Activated CD4-positive, alpha-beta T cell treated with anti-CD3 and anti-CD28 coated beads, Interleukin-2, amount 10 ng/mL, durations not matched to agents 24 days and 14 days (primary cell): ENCODE data around the gene DPF3. TPM values are rescaled to one million over a fixed set of nuclear protein-coding genes. Genes with fewer than 3 reads are reported as not detected.

ENCODE experiments used
- DNase-seq: peaks from one replicate; pipeline ENCODE4 v3.0.0; 2022
- H3K27ac Mint-ChIP-seq: one replicate; pipeline ENCODE4 v1.8.0; 2022; ENCODE audit warnings: mild to moderate bottlenecking, mixed read lengths
- H3K27me3 Mint-ChIP-seq: one replicate; pipeline ENCODE4 v1.8.0; 2022; ENCODE audit warnings: mixed read lengths
- H3K36me3 Mint-ChIP-seq: one replicate; pipeline ENCODE4 v1.8.0; 2022; ENCODE audit warnings: low read depth, mild to moderate bottlenecking, mixed read lengths
- H3K4me1 Mint-ChIP-seq: one replicate; pipeline ENCODE4 v1.8.0; 2021; ENCODE audit warnings: mixed read lengths
- H3K4me3 Mint-ChIP-seq: one replicate; pipeline ENCODE4 v1.8.0; 2022; ENCODE audit warnings: mild to moderate bottlenecking, moderate library complexity, mixed read lengths
- H3K9me3 Mint-ChIP-seq: one replicate; pipeline ENCODE4 v1.8.0; 2021; ENCODE audit warnings: mixed read lengths
- intact Hi-C: fragments of 100-400 bp; cut with micrococcal nuclease; formaldehyde crosslinking; loops from one replicate; pipeline ENCODE4 v1.15.1; 2023
- total RNA-seq: library from RNA; stranded (reverse); gene quantifications from 2 replicates; pipeline ENCODE4 v1.2.3, GENCODE V29; 2022

The DPF3 gene
- total RNA-seq, 1 donor from 2014 or later = 2.8 TPM

DNA sequence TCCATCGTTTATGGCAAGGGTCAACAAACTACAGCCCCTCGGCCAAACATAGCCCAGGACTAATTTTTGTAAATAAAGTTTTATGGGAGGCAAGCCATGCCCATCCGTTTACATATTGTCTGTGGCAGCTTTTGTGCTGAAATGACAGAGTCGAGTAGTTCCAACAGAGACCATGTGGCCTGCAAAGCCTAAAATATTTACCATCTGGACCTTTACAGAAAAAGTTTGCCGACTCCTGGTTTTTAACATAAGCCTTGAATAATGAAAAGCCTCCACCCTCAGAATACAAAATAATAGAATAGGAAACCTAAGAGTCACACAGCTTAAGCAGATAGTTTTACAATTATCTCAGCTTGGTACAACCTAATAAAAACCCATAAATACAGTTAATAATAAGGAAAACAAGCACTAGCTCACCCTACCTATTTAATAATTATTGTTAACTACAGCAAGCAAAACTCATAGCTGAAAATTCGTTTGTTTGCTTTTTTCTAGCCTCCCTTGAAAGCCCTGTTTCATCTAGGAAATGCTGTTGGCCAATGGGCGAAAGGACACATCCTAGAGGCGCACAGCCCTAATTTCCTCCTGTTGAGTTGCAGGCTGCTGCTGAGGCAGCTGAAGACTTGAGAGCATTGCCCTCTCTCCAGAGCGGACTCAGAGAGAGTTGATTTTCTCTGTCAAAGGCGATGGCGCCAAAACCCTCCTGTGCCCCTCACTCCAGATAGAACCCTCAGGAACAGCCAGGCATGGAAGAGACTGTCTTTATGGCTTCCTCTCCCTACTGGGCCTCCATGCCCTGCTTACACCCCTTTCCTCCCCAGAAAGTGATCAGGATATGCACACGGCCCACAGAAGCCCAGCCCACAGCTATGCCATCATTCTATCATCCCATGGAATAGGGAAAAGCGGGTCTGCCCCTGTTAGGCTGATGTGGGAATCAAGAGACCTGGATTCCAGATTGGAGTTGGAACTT is 107.2 kb downstream of the DPF3 start:
- peaks cover 2% of the 10 kb centered on the region for H3K27me3 Mint-ChIP-seq
- intact Hi-C loops = no loop called here
- no peaks in the 10 kb centered on the region for H3K36me3 Mint-ChIP-seq
- no peaks in the 10 kb centered on the region for H3K9me3 Mint-ChIP-seq
- DNase-seq = no peak
- peaks cover 8% of the 10 kb centered on the region for H3K4me1 Mint-ChIP-seq
- H3K27ac Mint-ChIP-seq = no peak overlapping the region
- no peak overlapping the region for H3K4me3 Mint-ChIP-seq

DNA sequence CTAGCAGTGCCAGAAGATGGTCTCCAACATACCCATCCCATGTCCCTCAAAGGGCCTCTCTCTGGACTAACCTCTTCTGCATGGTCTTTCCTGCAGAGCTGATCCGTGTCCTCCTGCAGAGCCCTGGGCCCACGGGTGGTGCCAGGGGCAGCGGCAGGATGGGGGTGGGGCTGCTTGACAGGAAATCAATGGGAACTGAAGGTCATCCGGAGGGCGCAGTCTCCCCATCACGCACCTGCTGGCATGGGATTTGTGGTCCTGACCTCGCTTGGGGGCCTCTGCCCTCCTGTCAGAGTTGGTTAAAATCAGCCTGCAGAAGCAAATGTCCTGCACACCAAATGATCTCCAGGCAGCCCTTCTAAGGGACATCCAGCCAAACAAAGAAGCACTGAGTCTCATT is 110.2 kb downstream of the DPF3 start:
- intact Hi-C loops = no loop called here
- DNase-seq = peak; percentile 39
- no peaks in the 10 kb centered on the region for H3K36me3 Mint-ChIP-seq
- peaks cover 2% of the 10 kb centered on the region for H3K27me3 Mint-ChIP-seq
- H3K4me3 Mint-ChIP-seq = no peak overlapping the region
- peaks cover 3% of the 10 kb centered on the region for H3K4me1 Mint-ChIP-seq
- H3K9me3 Mint-ChIP-seq = no peaks in the 10 kb centered on the region
- H3K27ac Mint-ChIP-seq = no peak overlapping the region

DNA sequence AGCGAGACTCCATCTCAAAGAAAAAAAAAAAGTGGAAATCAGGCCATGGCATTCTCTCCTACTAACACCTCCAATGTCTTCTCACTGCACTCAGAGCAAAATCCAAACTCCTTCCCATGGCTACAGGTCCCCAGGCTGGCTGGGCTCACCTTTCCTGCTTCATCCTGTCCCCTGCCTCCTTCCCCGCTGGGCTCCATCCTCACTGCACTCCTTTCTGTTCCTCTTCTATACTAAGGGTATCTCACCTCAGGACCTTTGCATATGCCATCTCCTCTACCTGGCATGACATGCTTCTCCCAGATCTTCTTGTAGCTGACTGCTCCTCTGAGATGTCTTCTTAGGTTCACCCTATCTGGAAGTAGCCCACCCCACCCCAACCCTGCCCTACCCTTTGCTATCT is 111.1 kb downstream of the DPF3 start:
- Mint-ChIP-seq H3K27me3 (peaks cover 2% of the 10 kb centered on the region), H3K27ac (no peak overlapping the region), H3K4me1 (no peaks in the 10 kb centered on the region), H3K9me3 (peaks cover 2% of the 10 kb centered on the region), H3K4me3 (no peak overlapping the region), H3K36me3 (no peaks in the 10 kb centered on the region)
- intact Hi-C loops = no loop called here
- DNase-seq = no peak

DNA sequence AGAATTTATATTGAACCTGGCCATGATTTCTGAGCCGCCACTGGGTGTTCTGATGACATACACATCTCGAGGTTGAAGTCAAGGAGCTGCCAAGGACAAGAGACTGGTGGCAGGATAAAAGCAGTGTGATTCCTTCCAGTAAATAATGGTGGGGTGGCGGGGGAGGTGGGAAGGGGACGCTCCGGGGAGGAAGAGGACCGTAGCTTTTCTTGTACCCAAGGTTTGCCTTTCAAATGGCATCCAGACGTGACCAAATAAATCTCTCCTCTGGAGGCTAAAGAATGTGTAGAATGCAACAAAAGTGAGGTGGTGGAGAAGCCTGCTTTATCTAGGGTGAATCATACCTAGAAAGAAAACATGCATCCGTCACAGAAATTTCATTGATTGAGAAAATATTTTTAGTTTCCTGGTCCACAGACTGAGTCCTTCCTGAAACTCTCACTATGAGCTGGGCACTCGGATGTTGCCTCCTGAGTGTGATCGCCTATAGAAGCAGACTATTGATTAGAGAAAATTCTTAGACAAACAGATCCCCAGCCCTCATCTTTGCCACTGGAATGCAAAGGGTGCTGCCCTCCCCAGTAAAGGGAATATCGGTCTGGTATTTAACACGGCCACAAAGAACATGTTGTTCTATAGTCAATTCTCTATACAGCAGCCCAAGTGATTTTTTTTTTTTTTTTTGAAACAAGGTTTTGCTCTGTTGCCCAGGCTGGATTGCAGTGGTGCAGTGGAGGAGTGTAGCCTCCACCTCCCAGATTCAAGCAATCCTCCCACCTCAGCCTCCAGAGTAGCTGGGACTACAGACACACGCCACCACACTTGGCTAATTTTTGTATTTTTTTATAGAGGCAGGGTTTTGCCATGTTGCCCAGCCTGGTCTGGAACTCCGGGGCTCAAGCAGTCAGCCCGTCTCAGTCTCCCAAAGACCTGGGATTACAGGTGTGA is 112.1 kb downstream of the DPF3 start:
- DNase-seq = peak; percentile 31
- Mint-ChIP-seq H3K9me3 (peaks cover 8% of the 10 kb centered on the region), H3K4me3 (no peak overlapping the region), H3K36me3 (no peaks in the 10 kb centered on the region), H3K27me3 (peaks cover 2% of the 10 kb centered on the region), H3K4me1 (peaks cover 4% of the 10 kb centered on the region), H3K27ac (no peak overlapping the region)
- intact Hi-C loops = no loop called here

DNA sequence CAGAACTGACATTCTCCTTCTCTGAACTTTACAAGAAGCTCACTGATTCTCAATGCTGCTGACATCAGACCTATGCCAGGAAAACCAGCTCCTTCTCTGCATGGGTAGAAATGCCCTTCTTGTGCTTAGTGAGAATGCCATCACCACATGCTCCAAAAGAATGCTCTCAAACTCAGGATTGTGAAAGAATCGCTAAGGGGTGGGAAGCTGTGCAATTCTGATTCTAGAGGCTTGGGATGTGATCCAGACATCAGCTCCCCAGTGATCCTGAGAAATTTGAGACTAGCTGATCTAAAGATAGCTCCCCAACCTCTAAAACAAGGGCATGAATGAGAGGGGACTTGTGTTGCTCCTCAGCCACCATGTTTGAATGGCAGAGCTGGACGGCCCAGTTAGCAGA is 113.2 kb downstream of the DPF3 start:
- H3K4me3 Mint-ChIP-seq = no peak overlapping the region
- no peaks in the 10 kb centered on the region for H3K36me3 Mint-ChIP-seq
- no peak overlapping the region for H3K27ac Mint-ChIP-seq
- H3K9me3 Mint-ChIP-seq = peaks cover 8% of the 10 kb centered on the region
- no peak for DNase-seq
- peaks cover 5% of the 10 kb centered on the region for H3K4me1 Mint-ChIP-seq
- peaks cover 2% of the 10 kb centered on the region for H3K27me3 Mint-ChIP-seq
- intact Hi-C loops = no loop called here

DNA sequence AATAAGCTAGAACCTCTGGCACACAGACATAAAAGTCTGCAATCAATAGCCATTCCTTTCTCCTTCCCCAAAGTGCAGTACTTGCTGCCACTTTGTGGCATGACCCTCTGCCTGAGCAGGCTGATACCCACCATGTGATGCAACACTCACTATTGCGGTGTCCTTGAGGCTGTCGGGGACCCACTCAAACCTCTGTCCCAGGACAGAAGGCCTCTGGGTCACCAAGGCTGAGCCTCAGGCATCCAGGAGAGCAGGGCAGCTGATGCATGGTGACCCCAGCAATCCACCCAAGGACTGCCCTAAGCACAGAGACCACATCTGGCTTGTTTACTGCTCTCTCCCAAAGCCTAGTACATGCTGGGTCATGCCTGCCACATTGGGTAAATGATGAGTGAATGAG is 114.2 kb downstream of the DPF3 start:
- peak; percentile 32 for DNase-seq
- H3K9me3 Mint-ChIP-seq = peaks cover 8% of the 10 kb centered on the region
- no peak overlapping the region for H3K4me3 Mint-ChIP-seq
- peaks cover 5% of the 10 kb centered on the region for H3K4me1 Mint-ChIP-seq
- no peak overlapping the region for H3K27ac Mint-ChIP-seq
- intact Hi-C loops = no loop called here
- H3K27me3 Mint-ChIP-seq = peaks cover 2% of the 10 kb centered on the region
- no peaks in the 10 kb centered on the region for H3K36me3 Mint-ChIP-seq

DNA sequence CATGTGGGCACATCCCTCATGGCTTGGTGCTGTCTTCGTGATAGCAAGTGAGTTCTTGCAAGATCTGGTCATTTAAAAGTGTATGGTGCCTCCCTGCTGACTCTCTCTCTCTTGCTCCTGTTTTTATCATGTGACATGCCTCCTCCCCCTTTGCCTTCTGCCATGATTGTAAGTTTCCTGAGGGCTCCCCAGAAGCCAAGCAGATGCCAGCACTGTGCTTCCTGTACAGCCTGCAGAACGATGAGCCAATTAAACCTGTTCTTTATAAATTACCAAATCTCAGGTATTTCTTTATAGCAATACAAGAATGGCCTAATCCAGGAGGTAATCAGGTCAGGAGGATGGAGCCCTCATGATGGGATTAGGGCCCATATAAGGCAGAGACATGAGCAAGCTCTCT is 116.3 kb downstream of the DPF3 start:
- intact Hi-C loops = no loop called here
- no peak overlapping the region for H3K4me3 Mint-ChIP-seq
- peaks cover 3% of the 10 kb centered on the region for H3K27me3 Mint-ChIP-seq
- peaks cover 2% of the 10 kb centered on the region for H3K36me3 Mint-ChIP-seq
- peak; percentile 17 for DNase-seq
- peaks cover 8% of the 10 kb centered on the region for H3K9me3 Mint-ChIP-seq
- no peak overlapping the region for H3K27ac Mint-ChIP-seq
- H3K4me1 Mint-ChIP-seq = peaks cover 5% of the 10 kb centered on the region

DNA sequence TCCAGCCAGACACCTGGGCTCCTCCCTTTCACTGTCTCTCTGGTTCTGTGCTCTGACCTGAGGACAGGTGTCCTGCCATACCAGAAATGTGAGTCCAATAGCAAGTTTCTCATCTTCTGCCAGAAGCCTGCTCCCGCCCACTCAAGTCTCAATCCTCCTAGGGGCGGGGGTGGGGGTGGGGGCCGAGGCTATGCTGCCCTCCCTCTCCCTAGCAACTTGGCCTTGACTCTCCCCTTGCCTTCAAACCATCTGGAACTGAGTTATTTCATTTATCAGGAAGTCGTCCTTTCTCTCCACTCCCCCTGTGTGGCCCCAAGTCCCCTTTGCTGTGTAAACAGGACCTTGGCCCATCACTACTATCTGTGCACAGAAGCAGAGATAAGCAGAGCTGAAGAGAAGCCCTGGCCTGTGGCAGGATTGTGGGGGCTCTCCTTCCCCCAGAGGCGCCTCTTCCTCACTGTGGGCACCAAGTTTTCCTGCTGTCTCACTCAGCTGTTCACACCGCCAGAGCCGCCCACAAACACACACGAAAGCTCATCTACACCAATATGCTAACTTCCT is 117.1 kb downstream of the DPF3 start:
- peaks cover 5% of the 10 kb centered on the region for H3K4me1 Mint-ChIP-seq
- no peak overlapping the region for H3K4me3 Mint-ChIP-seq
- H3K36me3 Mint-ChIP-seq = peaks cover 2% of the 10 kb centered on the region
- peak overlapping the region; percentile 15 for H3K27ac Mint-ChIP-seq
- DNase-seq = peak; percentile 46
- intact Hi-C loops = no loop called here
- peaks cover 8% of the 10 kb centered on the region for H3K9me3 Mint-ChIP-seq
- peaks cover 3% of the 10 kb centered on the region for H3K27me3 Mint-ChIP-seq

DNA sequence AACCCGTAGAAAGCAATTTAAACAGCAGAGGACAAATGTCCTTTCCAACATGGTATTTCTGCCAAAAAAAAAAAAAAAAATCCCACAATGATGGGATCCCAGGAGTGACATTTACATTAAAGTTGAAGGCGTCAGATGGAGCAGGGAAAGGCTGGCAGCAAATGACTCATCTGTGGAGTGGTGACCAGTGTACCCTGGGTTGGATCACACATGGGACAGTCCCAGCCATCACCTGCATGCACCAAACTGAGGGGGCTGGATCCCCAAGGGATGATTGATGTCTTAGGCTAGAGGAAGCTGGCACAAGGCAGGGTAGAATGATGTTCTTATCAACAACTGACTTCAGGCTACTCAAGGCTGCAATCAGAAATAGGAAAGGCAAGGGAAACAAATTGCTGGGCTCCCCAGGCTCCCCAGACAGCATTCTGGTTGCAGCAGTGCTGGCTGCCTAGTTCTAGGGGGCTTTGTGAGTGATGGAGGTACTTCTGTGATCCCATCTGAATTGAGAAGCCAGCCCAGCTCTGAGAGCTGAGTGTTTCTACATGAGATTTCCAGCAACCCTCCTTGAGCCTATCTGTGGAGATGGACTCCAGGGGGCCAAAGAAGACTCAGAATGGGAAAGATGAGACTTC is 117.9 kb downstream of the DPF3 start:
- Mint-ChIP-seq H3K27me3 (peaks cover 3% of the 10 kb centered on the region), H3K36me3 (peaks cover 2% of the 10 kb centered on the region), H3K9me3 (peaks cover 8% of the 10 kb centered on the region), H3K27ac (no peak overlapping the region), H3K4me3 (no peak overlapping the region), H3K4me1 (peaks cover 5% of the 10 kb centered on the region)
- DNase-seq = peak; percentile 47
- intact Hi-C loops = no loop called here

DNA sequence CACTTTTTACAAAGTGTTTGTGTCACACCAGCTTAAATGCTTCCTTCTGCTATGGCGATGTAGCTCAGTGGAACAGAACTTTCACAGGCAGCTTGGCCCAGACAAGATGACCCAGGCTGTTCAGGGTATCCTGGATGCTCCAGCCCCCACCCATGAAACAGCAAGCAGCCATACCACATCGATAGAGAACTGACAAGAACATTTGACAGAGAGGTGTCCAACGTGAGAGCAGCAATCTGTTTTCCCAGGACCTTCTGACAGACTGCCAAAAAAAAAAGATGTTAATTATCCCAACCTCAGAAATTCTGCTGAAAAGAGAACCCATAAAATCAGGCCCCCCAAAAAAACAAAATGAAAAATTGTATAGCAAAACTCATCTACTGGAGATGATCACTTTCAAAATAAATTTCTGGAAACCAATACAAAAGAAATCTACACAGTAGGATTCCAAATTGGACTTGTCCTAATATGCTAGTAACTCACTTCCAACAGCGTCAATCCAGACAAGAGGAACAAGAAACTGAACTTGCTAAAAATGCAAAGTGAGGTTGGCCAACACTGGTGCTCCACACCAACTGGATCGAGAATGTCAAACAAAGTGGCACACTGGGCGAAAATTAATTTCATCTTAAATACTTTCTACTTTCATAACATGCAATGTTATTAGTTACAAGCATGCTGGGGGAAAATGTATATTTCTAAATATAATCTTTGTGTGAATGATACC is 118.8 kb downstream of the DPF3 start:
- peaks cover 5% of the 10 kb centered on the region for H3K4me1 Mint-ChIP-seq
- no peak overlapping the region for H3K27ac Mint-ChIP-seq
- peaks cover 8% of the 10 kb centered on the region for H3K9me3 Mint-ChIP-seq
- H3K36me3 Mint-ChIP-seq = peaks cover 2% of the 10 kb centered on the region
- intact Hi-C loops = no loop called here
- peaks cover 4% of the 10 kb centered on the region for H3K27me3 Mint-ChIP-seq
- DNase-seq = peak; percentile 34
- H3K4me3 Mint-ChIP-seq = no peak overlapping the region

DNA sequence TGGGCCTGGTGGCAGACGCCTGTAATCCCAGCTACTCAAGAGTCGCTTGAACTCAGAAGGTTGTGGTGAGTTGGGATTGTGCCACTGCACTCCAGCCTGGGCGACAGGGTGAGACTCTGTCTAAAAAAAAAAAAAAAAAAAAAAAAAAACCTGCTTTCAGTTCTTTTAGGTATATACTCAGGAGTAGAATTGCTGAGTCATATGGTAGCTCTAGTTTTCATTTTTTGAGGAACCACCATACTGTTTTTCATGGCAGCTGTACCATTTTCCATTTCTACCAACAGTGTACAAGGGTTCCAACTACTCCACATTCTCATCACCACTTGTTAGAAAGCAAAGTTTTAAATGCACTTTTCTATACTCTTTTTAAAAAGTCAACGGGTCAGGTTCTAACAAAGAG is 119.8 kb downstream of the DPF3 start:
- Mint-ChIP-seq H3K27ac (no peak overlapping the region), H3K4me3 (no peak overlapping the region), H3K27me3 (peaks cover 4% of the 10 kb centered on the region), H3K9me3 (peaks cover 8% of the 10 kb centered on the region), H3K4me1 (peaks cover 5% of the 10 kb centered on the region), H3K36me3 (peaks cover 2% of the 10 kb centered on the region)
- DNase-seq = no peak
- intact Hi-C loops = no loop called here

DNA sequence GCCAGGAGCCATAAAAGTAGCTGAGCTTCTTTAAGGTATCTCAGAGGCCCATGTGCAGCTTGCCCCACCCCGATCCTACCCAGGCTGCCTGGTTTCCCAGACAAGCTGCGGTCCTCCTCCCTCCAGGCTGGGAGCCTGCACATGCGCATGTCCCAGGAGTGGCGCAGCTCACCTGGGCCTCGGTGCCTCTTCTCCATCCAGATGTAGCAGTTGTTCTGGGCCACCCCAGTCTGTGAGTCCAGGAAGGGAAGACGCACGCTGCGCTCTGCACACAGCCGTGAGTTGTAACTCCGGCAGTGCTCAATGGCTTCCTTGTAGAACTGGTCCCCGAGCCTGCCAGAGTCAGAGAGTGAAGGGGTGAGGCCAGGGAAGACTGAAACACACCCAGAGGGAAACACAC is 122.3 kb downstream of the DPF3 start:
- DNase-seq = peak; percentile 39
- intact Hi-C loops = no loop called here
- Mint-ChIP-seq H3K4me3 (no peak overlapping the region), H3K27ac (no peak overlapping the region), H3K27me3 (peaks cover 4% of the 10 kb centered on the region), H3K4me1 (no peaks in the 10 kb centered on the region), H3K36me3 (peaks cover 12% of the 10 kb centered on the region), H3K9me3 (peaks cover 12% of the 10 kb centered on the region)

DNA sequence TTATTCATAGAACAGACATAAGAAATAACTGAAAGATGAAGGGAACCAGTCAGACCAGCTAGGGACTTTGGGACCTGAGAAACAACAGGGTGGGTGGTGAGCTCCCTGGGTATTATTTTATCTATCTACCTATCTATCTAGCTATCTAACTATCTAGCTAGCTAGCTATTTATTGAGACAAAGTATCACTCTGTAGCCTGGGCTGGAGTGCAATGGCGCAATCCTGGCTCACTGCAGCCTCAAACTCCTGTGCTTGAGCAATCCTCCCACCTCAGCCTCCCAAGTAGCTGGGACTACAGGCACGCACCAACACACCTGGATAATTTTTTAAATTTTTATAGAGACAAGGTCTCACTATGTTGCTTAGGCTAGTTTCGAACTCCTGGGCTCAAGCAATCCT is 127.6 kb downstream of the DPF3 start:
- Mint-ChIP-seq H3K9me3 (peaks cover 12% of the 10 kb centered on the region), H3K27ac (no peak overlapping the region), H3K36me3 (peaks cover 14% of the 10 kb centered on the region), H3K4me1 (no peaks in the 10 kb centered on the region), H3K27me3 (peaks cover 4% of the 10 kb centered on the region), H3K4me3 (no peak overlapping the region)
- intact Hi-C loops = no loop called here
- DNase-seq = peak; percentile 31
